Measurements from ENCODE around the gene HMMR.
"Not testable (repeated sequence)": the region's sequence is repeated elsewhere in the genome, so short reads cannot be mapped to it uniquely, and the experiment has no call there.

HMMR gene

GRCh38 chr5:163451489-163451888 is 8.9 kb upstream of the HMMR start:
- H3K36me3 ChIP-seq (ENCODE audit: insufficient read depth): no peaks in the 10 kb centered on the region
- no peaks in the 10 kb centered on the region for H3K27me3 ChIP-seq (ENCODE audit: insufficient read depth, low read depth)
- no peak overlapping the region for H3K4me3 ChIP-seq (IDR thresholded peaks at IDR 0.05; ENCODE audit: insufficient read depth, low read depth, low read length)
- no peaks in the 10 kb centered on the region for H4K20me1 ChIP-seq (ENCODE audit: insufficient read depth)
- H2AFZ ChIP-seq (ENCODE audit: low read depth): no peak overlapping the region
- no peak for TF ChIP-seq CTCF (conservative IDR thresholded peaks at IDR 0.05; ENCODE audit: low read depth, low read length)
- no peaks in the 10 kb centered on the region for H3K4me1 ChIP-seq (ENCODE audit: low read depth, poor library complexity, severe bottlenecking)
- no peak overlapping the region for H3K9ac ChIP-seq
- H3K4me2 ChIP-seq: no peak overlapping the region
- no peak overlapping the region for H3K27ac ChIP-seq
- no peaks in the 10 kb centered on the region for H3K79me2 ChIP-seq (ENCODE audit: insufficient read depth, low read depth)

GRCh38 chr5:163453705-163454104 is 6.7 kb upstream of the HMMR start:
- H3K4me3 ChIP-seq (IDR thresholded peaks at IDR 0.05; ENCODE audit: insufficient read depth, low read depth, low read length): no peak overlapping the region
- no peak overlapping the region for H2AFZ ChIP-seq (ENCODE audit: low read depth)
- H3K4me2 ChIP-seq: no peak overlapping the region
- no peaks in the 10 kb centered on the region for H3K27me3 ChIP-seq (ENCODE audit: insufficient read depth, low read depth)
- H3K79me2 ChIP-seq (ENCODE audit: insufficient read depth, low read depth): peaks cover 13% of the 10 kb centered on the region; the same call in 1 of the 2 replicates
- no peak for TF ChIP-seq CTCF (conservative IDR thresholded peaks at IDR 0.05; ENCODE audit: low read depth, low read length)
- H3K9ac ChIP-seq: no peak overlapping the region
- H3K27ac ChIP-seq: no peak overlapping the region
- peaks cover 6% of the 10 kb centered on the region for H3K4me1 ChIP-seq (ENCODE audit: low read depth, poor library complexity, severe bottlenecking)
- H3K36me3 ChIP-seq (ENCODE audit: insufficient read depth): no peaks in the 10 kb centered on the region
- no peaks in the 10 kb centered on the region for H4K20me1 ChIP-seq (ENCODE audit: insufficient read depth)

GRCh38 chr5:163455406-163455805 is 5.0 kb upstream of the HMMR start:
- not testable (repeated sequence) for H4K20me1 ChIP-seq (ENCODE audit: insufficient read depth); H3K27me3 ChIP-seq (ENCODE audit: insufficient read depth, low read depth); H3K4me3 ChIP-seq (IDR thresholded peaks at IDR 0.05; ENCODE audit: insufficient read depth, low read depth, low read length); H3K4me1 ChIP-seq (ENCODE audit: low read depth, poor library complexity, severe bottlenecking); H3K27ac ChIP-seq; H3K9ac ChIP-seq; H3K36me3 ChIP-seq (ENCODE audit: insufficient read depth); H3K4me2 ChIP-seq; H2AFZ ChIP-seq (ENCODE audit: low read depth)
- peaks cover 20% of the 10 kb centered on the region; the same call in 1 of the 2 replicates for H3K79me2 ChIP-seq (ENCODE audit: insufficient read depth, low read depth)

GRCh38 chr5:163456029-163456589 is 4.3 kb upstream of the HMMR start:
- H3K36me3 ChIP-seq (ENCODE audit: insufficient read depth): no peaks in the 10 kb centered on the region
- peaks cover 6% of the 10 kb centered on the region for H3K4me1 ChIP-seq (ENCODE audit: low read depth, poor library complexity, severe bottlenecking)
- H4K20me1 ChIP-seq (ENCODE audit: insufficient read depth): no peaks in the 10 kb centered on the region
- H3K27ac ChIP-seq: no peak overlapping the region
- H3K4me3 ChIP-seq (IDR thresholded peaks at IDR 0.05; ENCODE audit: insufficient read depth, low read depth, low read length): no peak overlapping the region
- no peaks in the 10 kb centered on the region for H3K27me3 ChIP-seq (ENCODE audit: insufficient read depth, low read depth)
- no peak overlapping the region for H3K4me2 ChIP-seq
- no peak overlapping the region for H3K9ac ChIP-seq
- peaks cover 20% of the 10 kb centered on the region; the same call in 1 of the 2 replicates for H3K79me2 ChIP-seq (ENCODE audit: insufficient read depth, low read depth)
- TF ChIP-seq CTCF (conservative IDR thresholded peaks at IDR 0.05; ENCODE audit: low read depth, low read length): no peak
- no peak overlapping the region for H2AFZ ChIP-seq (ENCODE audit: low read depth)

- no peak overlapping the region for H2AFZ ChIP-seq (ENCODE audit: low read depth)
- H3K4me2 ChIP-seq: no peak overlapping the region
- no peaks in the 10 kb centered on the region for H3K27me3 ChIP-seq (ENCODE audit: insufficient read depth, low read depth)
- H3K79me2 ChIP-seq (ENCODE audit: insufficient read depth, low read depth): peaks cover 20% of the 10 kb centered on the region; the same call in 1 of the 2 replicates
- H4K20me1 ChIP-seq (ENCODE audit: insufficient read depth): no peaks in the 10 kb centered on the region
- H3K27ac ChIP-seq: no peak overlapping the region
- peaks cover 6% of the 10 kb centered on the region for H3K4me1 ChIP-seq (ENCODE audit: low read depth, poor library complexity, severe bottlenecking)
- TF ChIP-seq CTCF (conservative IDR thresholded peaks at IDR 0.05; ENCODE audit: low read depth, low read length): no peak
- H3K4me3 ChIP-seq (IDR thresholded peaks at IDR 0.05; ENCODE audit: insufficient read depth, low read depth, low read length): no peak overlapping the region
- H3K36me3 ChIP-seq (ENCODE audit: insufficient read depth): no peaks in the 10 kb centered on the region
- no peak overlapping the region for H3K9ac ChIP-seq
These were observed 3.6 kb upstream of the HMMR start for GRCh38 chr5:163456840-163457239.
